HepG2 (cell line): ENCODE results near the gene PLD3. TPM values are rescaled to one million over a fixed set of nuclear protein-coding genes. Genes with fewer than 3 reads are reported as not detected.

Source experiments
- CBX1 ChIP-seq: IDR thresholded peaks from one replicate; pipeline ENCODE4 v1.6.1; 2016; ENCODE audit warnings: antibody characterized with exemption, low read depth
- CC2D1A ChIP-seq: sonication (generic); formaldehyde crosslinking; IDR thresholded peaks from 2 replicates; pipeline ENCODE4 v1.8.1; 2023; ENCODE audit warnings: mild to moderate bottlenecking, missing genetic modification reagents
- GTF3A ChIP-seq: sonication (generic); formaldehyde crosslinking; conservative IDR thresholded peaks from 2 replicates; pipeline ENCODE4 v1.4.0; 2020; ENCODE audit warnings: mild to moderate bottlenecking, missing genetic modification reagents
- JUN ChIP-seq: sonication (generic); formaldehyde crosslinking; IDR thresholded peaks from 2 replicates; pipeline ENCODE4 v1.4.0; 2020; ENCODE audit warnings: mild to moderate bottlenecking, missing genetic modification reagents
- MEIS1 ChIP-seq: sonication (generic); formaldehyde crosslinking; IDR thresholded peaks from 2 replicates; pipeline ENCODE4 v1.9.0; 2021; ENCODE audit warnings: mild to moderate bottlenecking, missing genetic modification reagents, moderate library complexity, borderline replicate concordance
- PHF20 ChIP-seq: sonication (generic); formaldehyde crosslinking; IDR thresholded peaks from 2 replicates; pipeline ENCODE4 v1.5.0; 2020; ENCODE audit warnings: mild to moderate bottlenecking, missing genetic modification reagents
- REPIN1 ChIP-seq: sonication (generic); formaldehyde crosslinking; IDR thresholded peaks from 2 replicates; pipeline ENCODE4 v1.8.0; 2022; ENCODE audit warnings: missing genetic modification reagents, low read depth, mild to moderate bottlenecking, borderline replicate concordance
- RFXAP ChIP-seq: sonication (generic); formaldehyde crosslinking; IDR thresholded peaks from 2 replicates; pipeline ENCODE4 v1.4.0; 2020; ENCODE audit warnings: missing genetic modification reagents, borderline replicate concordance
- SALL1 ChIP-seq: sonication (generic); formaldehyde crosslinking; IDR thresholded peaks from 2 replicates; pipeline ENCODE4 v1.8.0; 2022; ENCODE audit warnings: mild to moderate bottlenecking, missing genetic modification reagents
- SNAI1 ChIP-seq: sonication (generic); formaldehyde crosslinking; IDR thresholded peaks from 2 replicates; pipeline ENCODE4 v1.5.0; 2020; ENCODE audit warnings: mild to moderate bottlenecking, missing genetic modification reagents, borderline replicate concordance
- ZMYM4 ChIP-seq: sonication (generic); formaldehyde crosslinking; IDR thresholded peaks from 2 replicates; pipeline ENCODE4 v1.8.1; 2023; ENCODE audit warnings: mild to moderate bottlenecking, missing genetic modification reagents
- ZNF234 ChIP-seq: sonication (generic); formaldehyde crosslinking; conservative IDR thresholded peaks from 2 replicates; pipeline ENCODE4 v1.5.1; 2020; ENCODE audit warnings: mild to moderate bottlenecking, missing genetic modification reagents
- ZNF501 ChIP-seq: sonication (generic); formaldehyde crosslinking; IDR thresholded peaks from 2 replicates; pipeline ENCODE4 v1.5.1; 2020; ENCODE audit warnings: mild to moderate bottlenecking, moderate library complexity, missing genetic modification reagents
- ZNF790 ChIP-seq: sonication (generic); formaldehyde crosslinking; IDR thresholded peaks from 2 replicates; pipeline ENCODE4 v1.8.0; 2022; ENCODE audit warnings: missing genetic modification reagents, mild to moderate bottlenecking, borderline replicate concordance
- polyA plus RNA-seq, 8 experiments: library from polyadenylated mRNA; depleted of rRNA in 3 of 8; stranded (reverse) in 7 of 8; unstranded in 1 of 8; fragments of >200 nt; fragmentation: Illumina TruSeq in 4 of 8; extraction: Trizol in 4 of 8; gene quantifications; 2 replicates each; pipeline versions ENCODE4 v1.2.1 to v1.2.3, GENCODE V29; 2011 to 2016; ENCODE audit warnings: low read depth in 4 of 8, missing spikeins in 1 of 8, mixed read lengths in 1 of 8; ENCODE audit not compliant: insufficient read depth in 1 of 8
- total RNA-seq, 5 experiments: library from RNA; depleted of rRNA; stranded (reverse); fragments of >200 nt; fragmentation: Illumina TruSeq; extraction: Trizol; gene quantifications; 2 replicates each; pipeline ENCODE4 v1.2.3, GENCODE V29; 2016; ENCODE audit warnings: low read depth in 1 of 5
- TF ChIP-seq, protein P1 (sequence below): sonication (generic); formaldehyde crosslinking; IDR thresholded peaks from 2 replicates; pipeline ENCODE4; 2020; ENCODE audit warnings: missing genetic modification reagents, mild to moderate bottlenecking, borderline replicate concordance
- TF ChIP-seq, protein P2 (sequence below): sonication (generic); formaldehyde crosslinking; IDR thresholded peaks from 2 replicates; pipeline ENCODE4 v1.4.0; 2020; ENCODE audit warnings: mild to moderate bottlenecking, missing genetic modification reagents, borderline replicate concordance
- TF ChIP-seq, protein P3 (sequence below): IDR thresholded peaks from 2 replicates; pipeline ENCODE4 v1.6.1; 2016; ENCODE audit warnings: missing biosample characterization, missing genetic modification reagents, low read depth
- TF ChIP-seq, protein P4 (sequence below): sonication (generic); formaldehyde crosslinking; IDR thresholded peaks from 2 replicates; pipeline ENCODE4 v1.4.0; 2020; ENCODE audit warnings: missing genetic modification reagents

The PLD3 gene
- total and polyA plus RNA-seq, 2 of the 13 experiments (the other 11 are each of a cell fraction or from before 2014, with no cell fraction given), result 45.7 to 164 TPM

DNA sequence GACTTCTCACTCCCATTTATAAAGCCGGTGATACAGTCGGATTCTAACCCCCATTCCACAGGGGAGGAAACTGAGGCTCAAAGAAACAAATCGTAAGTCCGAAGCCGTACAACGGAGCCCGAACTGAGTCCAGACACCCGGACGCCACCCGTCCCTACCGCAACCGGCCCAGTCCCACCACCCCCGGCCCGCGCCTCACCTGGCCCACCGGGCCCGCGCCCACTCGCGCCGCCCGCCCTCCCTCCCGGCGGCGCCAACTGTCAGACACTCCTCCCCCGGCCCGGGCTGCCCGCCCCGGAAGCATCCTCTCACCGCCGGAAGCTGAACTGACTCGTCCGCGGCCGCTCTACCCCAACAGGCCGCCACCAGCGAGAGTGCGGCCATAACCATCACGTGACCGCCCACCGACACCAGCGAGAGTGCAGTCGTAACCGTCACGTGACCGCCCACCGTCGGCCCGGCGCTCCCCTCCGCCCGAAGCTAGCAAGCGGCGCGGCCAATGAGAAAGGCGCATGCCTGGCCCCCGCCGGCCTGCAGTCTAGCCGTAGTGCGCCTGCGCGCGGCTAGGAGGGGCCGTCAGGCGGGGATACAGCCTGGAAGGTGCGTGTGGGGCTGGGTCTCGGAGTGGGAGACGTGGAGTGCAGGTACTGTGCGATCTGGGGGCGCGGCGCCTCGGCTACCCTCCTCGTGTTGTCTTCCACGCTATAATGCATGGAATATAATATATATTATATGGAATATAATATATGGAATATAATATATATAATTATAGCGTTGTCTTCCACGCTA is at the start of gene PLD3, which contains the start of gene C19orf47 (continued):
- TF ChIP-seq, protein P1, sequence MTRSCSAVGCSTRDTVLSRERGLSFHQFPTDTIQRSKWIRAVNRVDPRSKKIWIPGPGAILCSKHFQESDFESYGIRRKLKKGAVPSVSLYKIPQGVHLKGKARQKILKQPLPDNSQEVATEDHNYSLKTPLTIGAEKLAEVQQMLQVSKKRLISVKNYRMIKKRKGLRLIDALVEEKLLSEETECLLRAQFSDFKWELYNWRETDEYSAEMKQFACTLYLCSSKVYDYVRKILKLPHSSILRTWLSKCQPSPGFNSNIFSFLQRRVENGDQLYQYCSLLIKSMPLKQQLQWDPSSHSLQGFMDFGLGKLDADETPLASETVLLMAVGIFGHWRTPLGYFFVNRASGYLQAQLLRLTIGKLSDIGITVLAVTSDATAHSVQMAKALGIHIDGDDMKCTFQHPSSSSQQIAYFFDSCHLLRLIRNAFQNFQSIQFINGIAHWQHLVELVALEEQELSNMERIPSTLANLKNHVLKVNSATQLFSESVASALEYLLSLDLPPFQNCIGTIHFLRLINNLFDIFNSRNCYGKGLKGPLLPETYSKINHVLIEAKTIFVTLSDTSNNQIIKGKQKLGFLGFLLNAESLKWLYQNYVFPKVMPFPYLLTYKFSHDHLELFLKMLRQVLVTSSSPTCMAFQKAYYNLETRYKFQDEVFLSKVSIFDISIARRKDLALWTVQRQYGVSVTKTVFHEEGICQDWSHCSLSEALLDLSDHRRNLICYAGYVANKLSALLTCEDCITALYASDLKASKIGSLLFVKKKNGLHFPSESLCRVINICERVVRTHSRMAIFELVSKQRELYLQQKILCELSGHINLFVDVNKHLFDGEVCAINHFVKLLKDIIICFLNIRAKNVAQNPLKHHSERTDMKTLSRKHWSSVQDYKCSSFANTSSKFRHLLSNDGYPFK (CRISPR knock-in tag), result peak; percentile 82; the same call in 1 of the 2 replicates
- peak; percentile 77; the same call in 1 of the 2 replicates for TF ChIP-seq RFXAP (CRISPR knock-in tag)
- peak; percentile 66; the same call in 1 of the 2 replicates for TF ChIP-seq ZNF501 (CRISPR knock-in tag)
- no peak for TF ChIP-seq SNAI1 (CRISPR knock-in tag)
- TF ChIP-seq GTF3A (CRISPR knock-in tag), result no peak
- TF ChIP-seq, protein P2, sequence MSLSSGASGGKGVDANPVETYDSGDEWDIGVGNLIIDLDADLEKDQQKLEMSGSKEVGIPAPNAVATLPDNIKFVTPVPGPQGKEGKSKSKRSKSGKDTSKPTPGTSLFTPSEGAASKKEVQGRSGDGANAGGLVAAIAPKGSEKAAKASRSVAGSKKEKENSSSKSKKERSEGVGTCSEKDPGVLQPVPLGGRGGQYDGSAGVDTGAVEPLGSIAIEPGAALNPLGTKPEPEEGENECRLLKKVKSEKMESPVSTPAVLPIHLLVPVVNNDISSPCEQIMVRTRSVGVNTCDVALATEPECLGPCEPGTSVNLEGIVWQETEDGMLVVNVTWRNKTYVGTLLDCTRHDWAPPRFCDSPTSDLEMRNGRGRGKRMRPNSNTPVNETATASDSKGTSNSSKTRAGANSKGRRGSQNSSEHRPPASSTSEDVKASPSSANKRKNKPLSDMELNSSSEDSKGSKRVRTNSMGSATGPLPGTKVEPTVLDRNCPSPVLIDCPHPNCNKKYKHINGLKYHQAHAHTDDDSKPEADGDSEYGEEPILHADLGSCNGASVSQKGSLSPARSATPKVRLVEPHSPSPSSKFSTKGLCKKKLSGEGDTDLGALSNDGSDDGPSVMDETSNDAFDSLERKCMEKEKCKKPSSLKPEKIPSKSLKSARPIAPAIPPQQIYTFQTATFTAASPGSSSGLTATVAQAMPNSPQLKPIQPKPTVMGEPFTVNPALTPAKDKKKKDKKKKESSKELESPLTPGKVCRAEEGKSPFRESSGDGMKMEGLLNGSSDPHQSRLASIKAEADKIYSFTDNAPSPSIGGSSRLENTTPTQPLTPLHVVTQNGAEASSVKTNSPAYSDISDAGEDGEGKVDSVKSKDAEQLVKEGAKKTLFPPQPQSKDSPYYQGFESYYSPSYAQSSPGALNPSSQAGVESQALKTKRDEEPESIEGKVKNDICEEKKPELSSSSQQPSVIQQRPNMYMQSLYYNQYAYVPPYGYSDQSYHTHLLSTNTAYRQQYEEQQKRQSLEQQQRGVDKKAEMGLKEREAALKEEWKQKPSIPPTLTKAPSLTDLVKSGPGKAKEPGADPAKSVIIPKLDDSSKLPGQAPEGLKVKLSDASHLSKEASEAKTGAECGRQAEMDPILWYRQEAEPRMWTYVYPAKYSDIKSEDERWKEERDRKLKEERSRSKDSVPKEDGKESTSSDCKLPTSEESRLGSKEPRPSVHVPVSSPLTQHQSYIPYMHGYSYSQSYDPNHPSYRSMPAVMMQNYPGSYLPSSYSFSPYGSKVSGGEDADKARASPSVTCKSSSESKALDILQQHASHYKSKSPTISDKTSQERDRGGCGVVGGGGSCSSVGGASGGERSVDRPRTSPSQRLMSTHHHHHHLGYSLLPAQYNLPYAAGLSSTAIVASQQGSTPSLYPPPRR (CRISPR knock-in tag), result peak; percentile 47; the same call in 1 of the 2 replicates
- TF ChIP-seq ZNF234 (CRISPR knock-in tag), result no peak
- peak; percentile 56; the same call in 1 of the 2 replicates for TF ChIP-seq REPIN1 (CRISPR knock-in tag)
- TF ChIP-seq ZNF790, result no peak
- peak; percentile 71 for TF ChIP-seq SALL1
- TF ChIP-seq CBX1, result peak; percentile 81
- peak; percentile 98 for TF ChIP-seq PHF20 (CRISPR knock-in tag)
- TF ChIP-seq ZMYM4 (CRISPR knock-in tag), result peak; percentile 90
- TF ChIP-seq, protein P3, sequence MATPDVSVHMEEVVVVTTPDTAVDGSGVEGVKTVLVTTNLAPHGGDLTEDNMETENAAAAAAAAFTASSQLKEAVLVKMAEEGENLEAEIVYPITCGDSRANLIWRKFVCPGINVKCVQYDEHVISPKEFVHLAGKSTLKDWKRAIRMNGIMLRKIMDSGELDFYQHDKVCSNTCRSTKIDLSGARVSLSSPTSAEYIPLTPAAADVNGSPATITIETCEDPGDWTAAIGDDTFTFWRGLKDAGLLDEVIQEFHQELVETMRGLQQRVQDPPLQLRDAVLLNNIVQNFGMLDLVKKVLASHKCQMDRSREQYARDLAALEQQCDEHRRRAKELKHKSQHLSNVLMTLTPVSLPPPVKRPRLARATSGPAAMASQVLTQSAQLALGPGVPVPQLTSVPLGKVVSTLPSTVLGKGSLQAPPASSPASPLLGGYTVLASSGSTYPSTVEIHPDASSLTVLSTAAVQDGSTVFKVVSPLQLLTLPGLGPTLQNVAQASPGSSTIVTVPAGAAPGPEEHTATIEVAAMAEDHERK (CRISPR knock-in tag), result peak; percentile 70; the same call in 1 of the 2 replicates
- TF ChIP-seq, protein P4, sequence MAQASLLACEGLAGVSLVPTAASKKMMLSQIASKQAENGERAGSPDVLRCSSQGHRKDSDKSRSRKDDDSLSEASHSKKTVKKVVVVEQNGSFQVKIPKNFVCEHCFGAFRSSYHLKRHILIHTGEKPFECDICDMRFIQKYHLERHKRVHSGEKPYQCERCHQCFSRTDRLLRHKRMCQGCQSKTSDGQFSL (CRISPR knock-in tag), result no peak
- TF ChIP-seq MEIS1 (CRISPR knock-in tag), result 0 out of 2 replicates have a peak, but pooled peaks have one; percentile 17
- TF ChIP-seq JUN, result 0 out of 2 replicates have a peak, but pooled peaks have one; percentile 29
- TF ChIP-seq CC2D1A (CRISPR knock-in tag), result no peak
